Heart left ventricle (tissue), 13 donors: Measurements from ENCODE around the gene ZNF304.

Source experiments
- CTCF ChIP-seq, 12 donors: fragments of 200-600 bp; sonication (generic) in 4 of 12; IDR thresholded peaks; one replicate each; pipeline versions ENCODE4 v1.5.0 to v1.8.0; 2018 to 2022; ENCODE audit warnings: antibody characterized with exemption in 12 of 12, mild to moderate bottlenecking in 5 of 12
- POLR2A ChIP-seq, 2 donors: fragments of 450-650 bp; IDR thresholded peaks; one replicate each; pipeline ENCODE4 v1.6.1; 2017; ENCODE audit warnings: antibody characterized with exemption in 2 of 2, mild to moderate bottlenecking in 2 of 2, moderate library complexity in 2 of 2
- donor health status: ischemic (EF 13 %, LVEDD 7.1; RV severe dilation, severe dysfunction).
- donor health status: DM: no; HTN: yes; CAD: no.
- donor health status: DM: no; HTN: no; CAD: no.
- donor health status: ischemic (EF 25% LVEDD 6.9; RV normal size, moderate dysfunction).
- donor health status: ischemic (EF 25% LVEDD 5.7; RV mildly dilated, moderate dysfunction).
- donor health status: ischemic (EF 35%, LVEDD 5.7; RV mildly dilated, moderate dysfunction).
- donor health status: nonischemic (EF 11% LVEDD 7.7; RV severe dilation, severe dysfunction).
- donor health status: DM: yes; HTN: yes; CAD: no.
- donor health status: PGD.
- donor health status: ischemic (EF 29% LVEDD 5.4; RV normal size, mild dysfunction).
- donor health status: nonischemic (EF 23%, LVEDD 6.1; RV moderate dilation, normal function).

GRCh38 chr19:57363688-57364181 is 12.7 kb downstream of the ZNF304 start:
- TF ChIP-seq POLR2A (IDR thresholded peaks at IDR 0.05) (no peak), CTCF (IDR thresholded peaks at IDR 0.05) (no peak)
